Esophagus muscularis mucosa (tissue), 4 donors: ENCODE measurements around the gene SRRM3. TPM values are rescaled to one million over a fixed set of nuclear protein-coding genes. Genes with fewer than 3 reads are reported as not detected.

Source experiments
- DNase-seq: peaks from one replicate; pipeline ENCODE4 v3.0.0-alpha.2; 2017; ENCODE audit errors: extremely low spot score
- H3K27ac ChIP-seq, 4 donors: fragments of 200-600 bp; sonication (generic); replicated peaks in 1 of 4; 1 replicate in 3 of 4; 2 replicates in 1 of 4; pipeline ENCODE4 v1.5.1; 2016 to 2019; ENCODE audit warnings: mild to moderate bottlenecking in 1 of 4
- H3K27me3 ChIP-seq, 4 donors: fragments of 200-600 bp; sonication (generic); one replicate each; pipeline versions ENCODE4 v1.5.1 to v1.6.0; 2016 to 2019
- H3K36me3 ChIP-seq, 4 donors: fragments of 200-600 bp; sonication (generic); one replicate each; pipeline ENCODE4 v1.5.1; 2016 to 2019
- H3K4me1 ChIP-seq, 4 donors: fragments of 200-600 bp; sonication (generic); one replicate each; pipeline ENCODE4 v1.5.1; 2016 to 2019
- H3K4me3 ChIP-seq, 4 donors: fragments of 200-600 bp; sonication (generic); 1 replicate in 2 of 4; 2 replicates in 2 of 4; pipeline ENCODE4 v1.5.1; 2016 to 2019; ENCODE audit warnings: mild to moderate bottlenecking in 4 of 4, moderate library complexity in 1 of 4
- H3K9me3 ChIP-seq, 4 donors: fragments of 200-600 bp; sonication (generic); 1 replicate in 3 of 4; 2 replicates in 1 of 4; pipeline ENCODE4 v1.5.1; 2016 to 2019
- CTCF ChIP-seq, 3 experiments: fragments of 200-600 bp in 2 of 3; fragments of 450-650 bp in 1 of 3; sonication (generic) in 2 of 3; IDR thresholded peaks; one replicate each; pipeline ENCODE4 v1.5.1; 2017 to 2019; ENCODE audit warnings: antibody characterized with exemption in 3 of 3, mild to moderate bottlenecking in 2 of 3, moderate library complexity in 1 of 3
- EP300 ChIP-seq: sonication (generic); formaldehyde crosslinking; IDR thresholded peaks from one replicate; pipeline ENCODE4 v1.6.1; 2017; ENCODE audit warnings: antibody characterized with exemption
- POLR2A ChIP-seq: fragments of 450-650 bp; IDR thresholded peaks from one replicate; pipeline ENCODE4 v1.6.1; 2017; ENCODE audit warnings: antibody characterized with exemption, moderate library complexity, mild to moderate bottlenecking, low read depth
- POLR2AphosphoS5 ChIP-seq, 2 donors: sonication (generic); formaldehyde crosslinking; IDR thresholded peaks; one replicate each; pipeline ENCODE4 v1.6.1; 2017; ENCODE audit warnings: antibody characterized with exemption in 2 of 2
- WGBS: methylation state at CpG from one replicate; pipeline ENCODE4 v1.1.5; 2018; 5-methylcytosine and 5-hydroxymethylcytosine counted together
- intact Hi-C: fragments of 100-400 bp; cut with DNase I; formaldehyde crosslinking; loops from one replicate; pipeline ENCODE4 v1.15.1; 2023
- total RNA-seq, 4 donors: library from RNA; depleted of rRNA; stranded (reverse); fragments of >200 nt; gene quantifications; one replicate each; pipeline versions ENCODE4 v1.1.0 to v1.2.1, GENCODE V29; 2016

Gene SRRM3
- total RNA-seq, 4 donors from 2014 or later = 2.1 to 4.9 (median 2.7) TPM

- Histone ChIP-seq H3K4me3 (no peak overlapping the region), H3K36me3 (no peaks in the 10 kb centered on the region), H3K27ac (no peak overlapping the region), H3K9me3 (no peaks in the 10 kb centered on the region), H3K27me3 (peaks cover 0 to 70% (median 5%) of the 10 kb centered on the region in 4 donors), H3K4me1 (peaks cover 0 to 13% (median 9%) of the 10 kb centered on the region in 4 donors)
- 41% methylated on average over 4 of the region's 4 CpGs for WGBS
- DNase-seq = no peak
- TF ChIP-seq POLR2AphosphoS5 (IDR thresholded peaks at IDR 0.05) (no peak), POLR2A (no peak), CTCF (IDR thresholded peaks at IDR 0.05) (no peak), EP300 (no peak)
- intact Hi-C loops = no loop called here
Observed at GRCh38 chr7:76198202-76198601, 3.5 kb upstream of the SRRM3 start.

- WGBS = 31% methylated on average over 6 of the region's 8 CpGs
Observed at GRCh38 chr7:76202666-76203030, 952 bp downstream of the SRRM3 start.

GRCh38 chr7:76204147-76204546 is 2.5 kb downstream of the SRRM3 start:
- no peaks in the 10 kb centered on the region for H3K9me3 ChIP-seq
- H3K36me3 ChIP-seq = no peaks in the 10 kb centered on the region
- peaks cover 0 to 13% (median 9%) of the 10 kb centered on the region in 4 donors for H3K4me1 ChIP-seq
- DNase-seq = no peak
- H3K4me3 ChIP-seq = no peak overlapping the region
- 70% methylated on average over 2 of the region's 2 CpGs for WGBS
- TF ChIP-seq POLR2A = no peak
- no peak for TF ChIP-seq CTCF (IDR thresholded peaks at IDR 0.05)
- no peak for TF ChIP-seq POLR2AphosphoS5 (IDR thresholded peaks at IDR 0.05)
- TF ChIP-seq EP300 = no peak
- intact Hi-C loops = no loop called here
- H3K27ac ChIP-seq = no peak overlapping the region
- peaks cover 0 to 74% (median 5%) of the 10 kb centered on the region in 4 donors for H3K27me3 ChIP-seq

More at GRCh38 chr7:76202666-76203030, 952 bp downstream of the SRRM3 start:
- Histone ChIP-seq H3K36me3 (no peaks in the 10 kb centered on the region), H3K9me3 (no peaks in the 10 kb centered on the region), H3K27me3 (peaks cover 0 to 76% (median 5%) of the 10 kb centered on the region in 4 donors), H3K4me3 (no peak overlapping the region), H3K4me1 (peaks cover 0 to 13% (median 9%) of the 10 kb centered on the region in 4 donors), H3K27ac (no peak overlapping the region)
- no peak for DNase-seq
- TF ChIP-seq POLR2AphosphoS5 (IDR thresholded peaks at IDR 0.05) (no peak), EP300 (no peak), CTCF (IDR thresholded peaks at IDR 0.05) (no peak), POLR2A (no peak)
- intact Hi-C loops = no loop called here

GRCh38 chr7:76206633-76207032 is 4.9 kb downstream of the SRRM3 start:
- H3K4me3 ChIP-seq = no peak overlapping the region
- peaks cover 0 to 63% (median 5%) of the 10 kb centered on the region in 4 donors for H3K27me3 ChIP-seq
- TF ChIP-seq CTCF (IDR thresholded peaks at IDR 0.05) = no peak
- no peak for TF ChIP-seq POLR2AphosphoS5 (IDR thresholded peaks at IDR 0.05)
- no peak for TF ChIP-seq EP300
- no peaks in the 10 kb centered on the region for H3K9me3 ChIP-seq
- no peak overlapping the region for H3K27ac ChIP-seq
- DNase-seq = no peak
- peaks cover 0 to 7% (median 5%) of the 10 kb centered on the region in 4 donors for H3K4me1 ChIP-seq
- intact Hi-C loops = no loop called here
- no peaks in the 10 kb centered on the region for H3K36me3 ChIP-seq
- WGBS = 40% methylated on average over 7 of the region's 12 CpGs

GRCh38 chr7:76209310-76209709 is 7.6 kb downstream of the SRRM3 start:
- intact Hi-C loops = no loop called here
- peaks cover 0 to 59% (median 0%) of the 10 kb centered on the region in 4 donors for H3K27me3 ChIP-seq

More at GRCh38 chr7:76209310-76209709, 7.6 kb downstream of the SRRM3 start:
- TF ChIP-seq POLR2A (no peak), EP300 (no peak), CTCF (IDR thresholded peaks at IDR 0.05) (no peak), POLR2AphosphoS5 (IDR thresholded peaks at IDR 0.05) (no peak)
- Histone ChIP-seq H3K9me3 (no peaks in the 10 kb centered on the region), H3K27ac (no peak overlapping the region), H3K4me3 (no peak overlapping the region), H3K4me1 (no peaks in the 10 kb centered on the region), H3K36me3 (no peaks in the 10 kb centered on the region)
- DNase-seq = no peak
- WGBS = 70% methylated on average over 1 of the region's 1 CpG
